Measurements from ENCODE around the gene TLK2.

DNA sequence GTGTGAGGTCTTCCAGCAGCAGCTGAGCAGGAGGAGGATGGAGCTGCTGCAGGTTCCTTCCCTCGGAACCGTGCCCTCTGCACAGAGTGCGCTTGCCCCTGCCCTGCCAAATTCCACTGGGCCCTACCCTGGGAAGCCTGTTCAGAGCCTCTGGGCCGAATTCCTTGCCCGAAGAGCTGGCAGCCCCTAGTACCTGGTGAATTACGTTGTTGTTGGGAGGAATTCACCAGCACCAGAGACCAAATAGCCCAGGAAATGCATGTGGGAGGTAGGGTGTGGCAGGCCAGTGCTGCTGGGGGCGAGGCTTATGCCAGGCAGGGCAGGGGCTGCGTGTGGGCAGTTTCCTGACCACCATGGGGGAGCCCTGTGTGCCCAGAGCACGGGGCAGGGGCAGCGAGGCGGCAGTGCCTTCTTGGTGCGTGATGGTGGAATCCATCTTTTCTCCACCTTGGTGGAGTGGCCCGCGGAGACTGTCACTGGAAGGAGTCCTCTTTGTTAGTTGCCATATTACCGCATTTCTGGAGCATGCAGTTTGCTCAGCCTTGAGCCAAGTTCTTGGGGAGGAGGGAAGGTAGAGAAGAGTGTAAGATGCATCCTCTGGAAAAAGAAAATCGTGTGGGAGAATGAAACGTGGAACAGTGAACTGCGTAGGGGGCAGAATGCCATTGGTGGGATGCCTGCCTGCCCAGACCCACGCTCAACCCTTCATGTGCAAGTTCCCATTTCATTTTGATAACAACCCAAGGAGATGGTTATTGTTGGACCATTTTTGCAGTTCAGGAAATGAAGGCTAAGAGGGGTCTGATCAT lies 151.1 kb downstream of the TLK2 start:
- TF ChIP-seq, protein P1, sequence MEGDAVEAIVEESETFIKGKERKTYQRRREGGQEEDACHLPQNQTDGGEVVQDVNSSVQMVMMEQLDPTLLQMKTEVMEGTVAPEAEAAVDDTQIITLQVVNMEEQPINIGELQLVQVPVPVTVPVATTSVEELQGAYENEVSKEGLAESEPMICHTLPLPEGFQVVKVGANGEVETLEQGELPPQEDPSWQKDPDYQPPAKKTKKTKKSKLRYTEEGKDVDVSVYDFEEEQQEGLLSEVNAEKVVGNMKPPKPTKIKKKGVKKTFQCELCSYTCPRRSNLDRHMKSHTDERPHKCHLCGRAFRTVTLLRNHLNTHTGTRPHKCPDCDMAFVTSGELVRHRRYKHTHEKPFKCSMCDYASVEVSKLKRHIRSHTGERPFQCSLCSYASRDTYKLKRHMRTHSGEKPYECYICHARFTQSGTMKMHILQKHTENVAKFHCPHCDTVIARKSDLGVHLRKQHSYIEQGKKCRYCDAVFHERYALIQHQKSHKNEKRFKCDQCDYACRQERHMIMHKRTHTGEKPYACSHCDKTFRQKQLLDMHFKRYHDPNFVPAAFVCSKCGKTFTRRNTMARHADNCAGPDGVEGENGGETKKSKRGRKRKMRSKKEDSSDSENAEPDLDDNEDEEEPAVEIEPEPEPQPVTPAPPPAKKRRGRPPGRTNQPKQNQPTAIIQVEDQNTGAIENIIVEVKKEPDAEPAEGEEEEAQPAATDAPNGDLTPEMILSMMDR (IDR thresholded peaks at IDR 0.05; ENCODE audit: low read depth, low read length): no peak
- TF ChIP-seq EZH2phosphoT487 (IDR thresholded peaks at IDR 0.05; ENCODE audit: low read depth): no peak
